ENCODE measurements around the gene PREX1. TPM values are rescaled to one million over a fixed set of nuclear protein-coding genes. Genes with fewer than 3 reads are reported as not detected.

The PREX1 gene
- total RNA-seq, 1 experiment from 2014 or later = 20.0 TPM

DNA sequence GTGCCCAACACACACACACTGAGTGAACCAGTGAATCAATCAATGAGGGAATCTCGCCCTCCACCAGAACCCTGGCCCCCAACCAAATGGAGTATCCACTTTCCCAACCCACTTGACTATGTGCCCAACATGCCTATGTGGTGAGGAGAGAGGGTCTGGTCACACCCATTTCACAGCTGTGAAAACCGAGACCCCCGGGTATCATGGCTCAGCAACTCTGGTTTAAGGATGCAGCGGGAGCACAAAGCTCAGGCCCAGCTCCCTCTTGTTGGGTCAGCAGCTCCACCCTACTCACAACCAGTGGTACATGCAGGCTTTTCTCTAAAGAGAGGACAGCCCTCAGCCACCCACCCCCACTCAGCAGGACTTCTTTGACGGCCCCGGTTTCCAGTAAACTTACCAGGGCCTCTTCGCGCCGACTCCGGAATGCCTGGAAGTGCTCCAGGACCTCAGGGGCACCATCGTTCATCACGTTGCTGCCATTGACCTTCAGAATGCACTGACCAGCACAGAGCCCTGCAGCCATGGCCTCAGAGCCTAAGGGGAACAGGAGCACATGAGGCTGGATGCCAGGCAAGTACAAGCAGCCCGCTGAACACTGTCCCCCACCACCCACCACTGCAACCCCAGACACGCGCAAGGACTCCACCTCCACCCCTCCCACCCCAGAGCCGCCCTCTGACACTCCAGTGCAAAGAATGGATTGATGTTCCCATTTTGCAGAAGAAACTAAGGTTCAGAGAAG, 174.7 kb downstream of the PREX1 start:
- H3K36me3 ChIP-seq (ENCODE audit: control insufficient read depth, insufficient read depth, low read length) = no peaks in the 10 kb centered on the region
- H3K27ac ChIP-seq (ENCODE audit: low read length) = no peak overlapping the region

DNA sequence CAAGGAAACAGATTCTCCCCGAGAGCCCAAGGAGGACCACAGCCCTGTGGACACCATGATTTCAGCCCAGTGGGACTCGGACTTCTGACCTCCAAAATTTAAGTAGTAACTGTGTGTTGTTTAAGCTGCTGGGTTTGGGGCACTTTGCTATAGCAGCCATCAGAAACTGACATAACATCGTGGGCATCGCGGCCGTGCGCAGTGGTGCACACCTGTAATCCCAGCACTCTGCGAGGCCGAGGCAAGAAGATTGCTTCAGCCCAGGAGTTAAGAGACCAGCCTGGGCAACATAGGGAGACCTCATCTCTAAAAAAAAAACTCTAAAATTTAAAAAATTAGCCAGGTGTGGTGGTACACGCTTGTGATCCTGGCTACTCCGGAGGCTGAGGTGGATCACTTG, 175.8 kb downstream of the PREX1 start:
- DNase-seq (ENCODE audit: low read depth, low spot score) (no peak), ATAC-seq (no peak)
- in situ Hi-C loops (cut with HindIII; ENCODE audit: low pct_unique_long_range_greater_than_20kb, low sequenced_read_pairs) = no loop called here
- H3K27me3 ChIP-seq (ENCODE audit: control insufficient read depth, insufficient read depth, low read length) = no peaks in the 10 kb centered on the region
- no peak overlapping the region for H3K4me3 ChIP-seq (ENCODE audit: low read depth in 2 of 2, low read length in 2 of 2)
- no peaks in the 10 kb centered on the region for H3K4me1 ChIP-seq (ENCODE audit: control insufficient read depth, insufficient read depth, low read length)
- TF ChIP-seq SIN3A (IDR thresholded peaks at IDR 0.05; ENCODE audit: borderline replicate concordance, insufficient read depth, low read depth, low read length) (no peak), POLR2AphosphoS5 (IDR thresholded peaks at IDR 0.05; ENCODE audit: low read depth, low read length) (no peak), TCF7L2 (IDR thresholded peaks at IDR 0.05; ENCODE audit: low read depth, low read length) (no peak)
- TF ChIP-seq, protein P1, sequence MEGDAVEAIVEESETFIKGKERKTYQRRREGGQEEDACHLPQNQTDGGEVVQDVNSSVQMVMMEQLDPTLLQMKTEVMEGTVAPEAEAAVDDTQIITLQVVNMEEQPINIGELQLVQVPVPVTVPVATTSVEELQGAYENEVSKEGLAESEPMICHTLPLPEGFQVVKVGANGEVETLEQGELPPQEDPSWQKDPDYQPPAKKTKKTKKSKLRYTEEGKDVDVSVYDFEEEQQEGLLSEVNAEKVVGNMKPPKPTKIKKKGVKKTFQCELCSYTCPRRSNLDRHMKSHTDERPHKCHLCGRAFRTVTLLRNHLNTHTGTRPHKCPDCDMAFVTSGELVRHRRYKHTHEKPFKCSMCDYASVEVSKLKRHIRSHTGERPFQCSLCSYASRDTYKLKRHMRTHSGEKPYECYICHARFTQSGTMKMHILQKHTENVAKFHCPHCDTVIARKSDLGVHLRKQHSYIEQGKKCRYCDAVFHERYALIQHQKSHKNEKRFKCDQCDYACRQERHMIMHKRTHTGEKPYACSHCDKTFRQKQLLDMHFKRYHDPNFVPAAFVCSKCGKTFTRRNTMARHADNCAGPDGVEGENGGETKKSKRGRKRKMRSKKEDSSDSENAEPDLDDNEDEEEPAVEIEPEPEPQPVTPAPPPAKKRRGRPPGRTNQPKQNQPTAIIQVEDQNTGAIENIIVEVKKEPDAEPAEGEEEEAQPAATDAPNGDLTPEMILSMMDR (IDR thresholded peaks at IDR 0.05) = no peak
- TF ChIP-seq, protein P2, sequence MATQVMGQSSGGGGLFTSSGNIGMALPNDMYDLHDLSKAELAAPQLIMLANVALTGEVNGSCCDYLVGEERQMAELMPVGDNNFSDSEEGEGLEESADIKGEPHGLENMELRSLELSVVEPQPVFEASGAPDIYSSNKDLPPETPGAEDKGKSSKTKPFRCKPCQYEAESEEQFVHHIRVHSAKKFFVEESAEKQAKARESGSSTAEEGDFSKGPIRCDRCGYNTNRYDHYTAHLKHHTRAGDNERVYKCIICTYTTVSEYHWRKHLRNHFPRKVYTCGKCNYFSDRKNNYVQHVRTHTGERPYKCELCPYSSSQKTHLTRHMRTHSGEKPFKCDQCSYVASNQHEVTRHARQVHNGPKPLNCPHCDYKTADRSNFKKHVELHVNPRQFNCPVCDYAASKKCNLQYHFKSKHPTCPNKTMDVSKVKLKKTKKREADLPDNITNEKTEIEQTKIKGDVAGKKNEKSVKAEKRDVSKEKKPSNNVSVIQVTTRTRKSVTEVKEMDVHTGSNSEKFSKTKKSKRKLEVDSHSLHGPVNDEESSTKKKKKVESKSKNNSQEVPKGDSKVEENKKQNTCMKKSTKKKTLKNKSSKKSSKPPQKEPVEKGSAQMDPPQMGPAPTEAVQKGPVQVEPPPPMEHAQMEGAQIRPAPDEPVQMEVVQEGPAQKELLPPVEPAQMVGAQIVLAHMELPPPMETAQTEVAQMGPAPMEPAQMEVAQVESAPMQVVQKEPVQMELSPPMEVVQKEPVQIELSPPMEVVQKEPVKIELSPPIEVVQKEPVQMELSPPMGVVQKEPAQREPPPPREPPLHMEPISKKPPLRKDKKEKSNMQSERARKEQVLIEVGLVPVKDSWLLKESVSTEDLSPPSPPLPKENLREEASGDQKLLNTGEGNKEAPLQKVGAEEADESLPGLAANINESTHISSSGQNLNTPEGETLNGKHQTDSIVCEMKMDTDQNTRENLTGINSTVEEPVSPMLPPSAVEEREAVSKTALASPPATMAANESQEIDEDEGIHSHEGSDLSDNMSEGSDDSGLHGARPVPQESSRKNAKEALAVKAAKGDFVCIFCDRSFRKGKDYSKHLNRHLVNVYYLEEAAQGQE (IDR thresholded peaks at IDR 0.05; ENCODE audit: insufficient read depth in 1 of 2, low read depth in 2 of 2, low read length in 1 of 2) = no peak
- POLR2A ChIA-PET = interaction anchor here (0.6 kb wide), 2 partner anchors 270 to 1603 kb away, joined by 3 to 7 read pairs; no protein-coding TSS in a partner anchor
- intact Hi-C loops (cut with micrococcal nuclease; ENCODE audit: unreplicated experiment) = no loop called here
- H3K27ac ChIP-seq (ENCODE audit: low read length) = no peak overlapping the region
- CTCF ChIA-PET = no interaction called here
- H3K9me3 ChIP-seq (ENCODE audit: control insufficient read depth, insufficient read depth, low read depth, low read length) = no peaks in the 10 kb centered on the region
- H3K36me3 ChIP-seq (ENCODE audit: control insufficient read depth, insufficient read depth, low read length) = no peaks in the 10 kb centered on the region
- BruUV-seq (replicated peaks) = no TSS peak

More for the DNA sequence above, 174.7 kb downstream of the PREX1 start:
- ATAC-seq (no peak), DNase-seq (ENCODE audit: low read depth, low spot score) (no peak)
- intact Hi-C loops (cut with micrococcal nuclease; ENCODE audit: unreplicated experiment) = no loop called here
- Histone ChIP-seq H3K4me3 (ENCODE audit: low read depth in 2 of 2, low read length in 2 of 2) (no peak overlapping the region), H3K4me1 (ENCODE audit: control insufficient read depth, insufficient read depth, low read length) (no peaks in the 10 kb centered on the region), H3K9me3 (ENCODE audit: control insufficient read depth, insufficient read depth, low read depth, low read length) (no peaks in the 10 kb centered on the region), H3K27me3 (ENCODE audit: control insufficient read depth, insufficient read depth, low read length) (no peaks in the 10 kb centered on the region)
- ChIA-PET POLR2A (interaction anchor here (0.6 kb wide), 1 partner anchor 29 kb away, joined by 3 read pairs; no protein-coding TSS in a partner anchor), CTCF (interaction anchor here (0.6 kb wide), 1 partner anchor 252 kb away, joined by 4 read pairs; no protein-coding TSS in a partner anchor)
- in situ Hi-C loops (cut with HindIII; ENCODE audit: low pct_unique_long_range_greater_than_20kb, low sequenced_read_pairs) = no loop called here
- BruUV-seq (replicated peaks) = no TSS peak
- TF ChIP-seq, protein P2 (IDR thresholded peaks at IDR 0.05; ENCODE audit: insufficient read depth in 1 of 2, low read depth in 2 of 2, low read length in 1 of 2) = no peak
- no peak for TF ChIP-seq TCF7L2 (IDR thresholded peaks at IDR 0.05; ENCODE audit: low read depth, low read length)
- no peak for TF ChIP-seq POLR2AphosphoS5 (IDR thresholded peaks at IDR 0.05; ENCODE audit: low read depth, low read length)
- TF ChIP-seq, protein P1 (IDR thresholded peaks at IDR 0.05) = no peak
- no peak for TF ChIP-seq SIN3A (IDR thresholded peaks at IDR 0.05; ENCODE audit: borderline replicate concordance, insufficient read depth, low read depth, low read length)

Data from Panc1 (cell line).